Activated CD8-positive, alpha-beta T cell treated with anti-CD3 and anti-CD28 coated beads for 36 hours (primary cell): Measurements from ENCODE around the gene KCTD15. TPM values are rescaled to one million over a fixed set of nuclear protein-coding genes. Genes with fewer than 3 reads are reported as not detected.

Experiments used
- ATAC-seq: fragments of 200-7000 bp; cut with Tn5 transposase; one replicate; pipeline ENCODE4 v1.10.0; 2021; ENCODE audit warnings: mild to moderate bottlenecking, moderate library complexity
- CTCF ChIA-PET: fragments of 350-600 bp; sonication (Branson Sonifier 250); formaldehyde crosslinking; loops from one replicate; lab custom pipeline; 2021; ENCODE audit warnings: antibody characterized with exemption; lab: Charles Lee
- POLR2A ChIA-PET: fragments of 350-600 bp; sonication (Branson Sonifier 250); formaldehyde crosslinking; loops from one replicate; lab custom pipeline; 2021; ENCODE audit warnings: antibody characterized with exemption; lab: Charles Lee
- DNase-seq: peaks from one replicate; pipeline ENCODE4 v3.0.0-alpha.2; 2020
- H3K27ac Mint-ChIP-seq: one replicate; pipeline ENCODE4 v1.8.0; 2021; ENCODE audit warnings: mild to moderate bottlenecking, mixed read lengths
- H3K27me3 Mint-ChIP-seq: one replicate; pipeline ENCODE4 v1.8.0; 2021; ENCODE audit warnings: mixed read lengths
- H3K36me3 Mint-ChIP-seq: one replicate; pipeline ENCODE4 v1.8.0; 2021; ENCODE audit warnings: low read depth, mixed read lengths
- H3K4me1 Mint-ChIP-seq: one replicate; pipeline ENCODE4 v1.8.0; 2021; ENCODE audit warnings: low read depth, mixed read lengths
- H3K4me3 Mint-ChIP-seq: one replicate; pipeline ENCODE4 v1.8.0; 2021; ENCODE audit warnings: mild to moderate bottlenecking, moderate library complexity, mixed read lengths
- H3K9me3 Mint-ChIP-seq: one replicate; pipeline ENCODE4 v1.8.0; 2021; ENCODE audit warnings: mixed read lengths
- CTCF ChIP-seq: fragments of 200-600 bp; IDR thresholded peaks from one replicate; pipeline ENCODE4 v1.8.0; 2022; ENCODE audit warnings: antibody characterized with exemption, mild to moderate bottlenecking
- intact Hi-C: fragments of 100-400 bp; cut with micrococcal nuclease; formaldehyde crosslinking; loops from one replicate; pipeline ENCODE4 v1.10.0; 2022
- total RNA-seq, 2 experiments: library from RNA; stranded (reverse); gene quantifications; one replicate each; pipeline ENCODE4 v1.2.3, GENCODE V29; 2021

The KCTD15 gene
- total RNA-seq, 2 experiments from 2014 or later: 8.3 to 8.8 TPM

- Mint-ChIP-seq H3K9me3 (no peaks in the 10 kb centered on the region), H3K36me3 (no peaks in the 10 kb centered on the region), H3K27ac (no peak overlapping the region), H3K4me3 (no peak overlapping the region), H3K27me3 (no peaks in the 10 kb centered on the region), H3K4me1 (no peaks in the 10 kb centered on the region)
- no peak for TF ChIP-seq CTCF
- DNase-seq (no peak), ATAC-seq (no peak)
- ChIA-PET CTCF (no interaction called here), POLR2A (no interaction called here)
- intact Hi-C loops: no loop called here
These were observed 43.7 kb upstream of the KCTD15 start for GRCh38 chr19:33752945-33753344.

GRCh38 chr19:33754361-33754760 is 42.3 kb upstream of the KCTD15 start:
- Mint-ChIP-seq H3K27ac (no peak overlapping the region), H3K4me1 (no peaks in the 10 kb centered on the region), H3K4me3 (no peak overlapping the region), H3K36me3 (no peaks in the 10 kb centered on the region), H3K9me3 (no peaks in the 10 kb centered on the region), H3K27me3 (no peaks in the 10 kb centered on the region)
- POLR2A ChIA-PET: no interaction called here
- CTCF ChIA-PET: interaction anchor here (2.4 kb wide), 1 partner anchor 23 kb away, joined by 10 read pairs; no protein-coding TSS in a partner anchor
- ATAC-seq (no peak), DNase-seq (no peak)
- intact Hi-C loops: no loop called here
- no peak for TF ChIP-seq CTCF

- Mint-ChIP-seq H3K27ac (no peak overlapping the region), H3K4me1 (no peaks in the 10 kb centered on the region), H3K4me3 (no peak overlapping the region), H3K36me3 (no peaks in the 10 kb centered on the region), H3K9me3 (no peaks in the 10 kb centered on the region), H3K27me3 (no peaks in the 10 kb centered on the region)
- no peak for DNase-seq
- ChIA-PET CTCF (interaction anchor here (2.4 kb wide), 1 partner anchor 22 kb away, joined by 10 read pairs; no protein-coding TSS in a partner anchor), POLR2A (no interaction called here)
- no peak for ATAC-seq
- no peak for TF ChIP-seq CTCF
- intact Hi-C loops: no loop called here
These were observed 41.3 kb upstream of the KCTD15 start for GRCh38 chr19:33755099-33756035.

GRCh38 chr19:33756177-33756576 is 40.5 kb upstream of the KCTD15 start:
- no peak for ATAC-seq
- H3K36me3 Mint-ChIP-seq: no peaks in the 10 kb centered on the region

More at GRCh38 chr19:33756177-33756576, 40.5 kb upstream of the KCTD15 start:
- H3K4me3 Mint-ChIP-seq: no peak overlapping the region
- ChIA-PET POLR2A (no interaction called here), CTCF (interaction anchor here (2.4 kb wide), 1 partner anchor 22 kb away, joined by 10 read pairs; no protein-coding TSS in a partner anchor)
- no peak for TF ChIP-seq CTCF
- H3K9me3 Mint-ChIP-seq: no peaks in the 10 kb centered on the region
- no peaks in the 10 kb centered on the region for H3K4me1 Mint-ChIP-seq
- H3K27me3 Mint-ChIP-seq: no peaks in the 10 kb centered on the region
- DNase-seq: no peak
- intact Hi-C loops: no loop called here
- no peak overlapping the region for H3K27ac Mint-ChIP-seq
